NCI-H446 (cell line): ENCODE results near the gene FAM222B.
"Not testable (repeated sequence)": the region's sequence is repeated elsewhere in the genome, so short reads cannot be mapped to it uniquely, and the experiment has no call there.

Source experiments
- DNase-seq, 2 experiments: peaks; one replicate each; lab custom pipeline; 2025; lab: John Stamatoyannopoulos, UW

The FAM222B gene

DNA sequence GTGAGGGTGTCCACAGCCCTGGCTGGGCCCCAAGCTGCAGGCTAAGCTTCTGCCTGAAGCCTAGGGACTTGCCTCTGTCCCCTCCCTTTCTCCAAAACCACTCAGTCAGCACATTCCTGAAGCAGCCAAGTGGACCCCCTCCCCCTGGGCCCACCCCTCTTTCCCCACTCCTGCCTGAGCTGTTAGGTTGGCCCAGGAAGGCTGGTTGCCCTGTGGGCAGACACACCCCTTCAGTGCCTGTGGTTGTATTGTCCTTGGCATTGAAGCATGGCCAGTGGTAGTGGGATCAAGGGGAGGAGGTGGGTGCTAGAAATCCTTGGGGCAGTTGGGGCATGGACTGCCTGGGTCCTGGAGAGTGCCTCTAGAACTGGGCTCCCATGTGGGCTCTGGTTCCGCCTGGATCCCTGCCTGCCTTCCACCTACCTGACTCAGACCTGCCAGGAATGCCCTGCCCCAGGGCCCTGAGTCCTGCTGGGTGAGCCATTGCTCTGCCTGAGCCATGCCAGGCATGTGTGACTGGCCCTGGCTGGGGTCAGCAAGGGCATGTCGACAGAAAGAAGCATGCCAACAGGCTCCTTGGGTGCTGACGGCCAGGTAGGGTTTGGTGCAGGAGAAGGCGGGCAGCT, 96.7 kb downstream of the FAM222B start:
- DNase-seq: no peak

DNA sequence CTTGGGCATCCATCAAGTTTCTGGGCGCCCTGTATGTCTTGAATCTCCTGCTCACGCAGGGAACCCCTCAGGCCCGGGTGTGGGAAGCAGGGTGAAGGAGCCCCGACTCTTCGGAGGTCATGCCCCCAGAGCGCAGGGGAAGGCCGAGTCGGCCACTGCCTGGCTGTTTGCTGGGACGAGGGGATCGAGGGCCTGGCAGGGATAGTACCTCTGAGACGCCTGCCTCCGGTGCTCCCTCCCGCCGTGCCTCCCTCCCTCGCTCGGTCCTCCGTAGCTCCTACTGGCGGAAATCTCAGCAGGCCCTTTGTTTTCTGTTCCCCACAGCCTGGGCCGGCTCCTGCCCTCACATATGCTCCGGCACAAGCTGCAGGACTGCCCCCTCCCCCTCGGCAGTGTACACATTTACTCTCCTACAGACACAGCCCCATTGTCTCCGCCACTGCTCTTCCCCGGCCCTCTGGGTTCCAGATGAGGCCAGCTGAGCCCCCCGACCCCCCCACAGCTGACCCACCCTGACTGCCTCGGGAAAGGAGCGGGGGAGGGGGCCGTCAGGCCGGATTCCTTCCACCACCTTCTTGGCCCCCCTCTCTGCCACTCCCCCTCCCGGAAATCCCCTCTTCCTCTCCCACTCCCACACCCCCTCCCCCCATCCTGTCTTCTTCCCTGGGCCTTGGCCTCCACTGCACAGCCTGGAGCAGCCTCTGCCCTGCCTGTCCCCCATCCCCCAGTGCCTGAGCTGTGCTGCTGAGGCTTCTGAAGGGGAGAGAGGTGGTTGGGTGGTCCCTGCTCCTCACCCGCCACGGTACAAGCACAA, 97.4 kb downstream of the FAM222B start:
- DNase-seq: peak in 1 of 2 experiments; percentile 39

DNA sequence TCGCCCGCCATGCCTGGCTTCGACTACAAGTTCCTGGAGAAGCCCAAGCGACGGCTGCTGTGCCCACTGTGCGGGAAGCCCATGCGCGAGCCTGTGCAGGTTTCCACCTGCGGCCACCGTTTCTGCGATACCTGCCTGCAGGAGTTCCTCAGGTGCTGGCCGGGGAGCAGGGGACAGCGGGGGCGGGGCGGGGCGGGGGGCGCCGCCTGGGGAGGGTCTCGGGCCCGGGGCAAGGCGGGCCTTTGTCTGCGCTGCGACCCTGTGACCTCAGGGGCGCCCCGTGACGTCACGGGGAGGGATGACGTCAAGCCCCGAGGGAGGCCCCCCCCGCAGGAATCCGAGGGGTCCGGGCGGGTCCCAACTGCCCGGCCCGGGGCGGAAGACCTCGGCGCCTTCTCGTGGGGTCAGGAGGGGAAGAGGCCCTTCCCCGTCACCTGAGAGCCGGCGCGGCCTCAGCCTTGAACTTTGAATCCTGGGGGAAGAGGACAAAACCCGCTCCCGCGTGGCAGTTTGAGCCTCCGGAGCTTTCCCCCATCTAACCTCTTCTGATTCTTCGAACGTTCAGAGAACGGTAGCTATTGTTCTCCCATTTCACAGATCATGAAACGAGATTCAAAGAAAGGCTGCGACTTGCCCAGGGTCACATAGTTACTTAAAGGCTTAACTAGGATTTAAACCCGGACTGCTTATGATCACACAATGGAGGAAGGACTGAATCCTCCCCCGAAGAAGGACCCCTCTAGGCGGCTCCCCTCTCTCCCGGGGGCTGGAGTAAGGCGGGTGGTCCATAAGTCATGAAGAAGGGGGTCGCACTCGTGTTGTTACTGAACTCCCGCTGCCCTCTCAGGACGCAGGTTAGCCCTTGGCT, 98.3 kb downstream of the FAM222B start:
- DNase-seq: peak in 1 of 2 experiments; percentile 66

DNA sequence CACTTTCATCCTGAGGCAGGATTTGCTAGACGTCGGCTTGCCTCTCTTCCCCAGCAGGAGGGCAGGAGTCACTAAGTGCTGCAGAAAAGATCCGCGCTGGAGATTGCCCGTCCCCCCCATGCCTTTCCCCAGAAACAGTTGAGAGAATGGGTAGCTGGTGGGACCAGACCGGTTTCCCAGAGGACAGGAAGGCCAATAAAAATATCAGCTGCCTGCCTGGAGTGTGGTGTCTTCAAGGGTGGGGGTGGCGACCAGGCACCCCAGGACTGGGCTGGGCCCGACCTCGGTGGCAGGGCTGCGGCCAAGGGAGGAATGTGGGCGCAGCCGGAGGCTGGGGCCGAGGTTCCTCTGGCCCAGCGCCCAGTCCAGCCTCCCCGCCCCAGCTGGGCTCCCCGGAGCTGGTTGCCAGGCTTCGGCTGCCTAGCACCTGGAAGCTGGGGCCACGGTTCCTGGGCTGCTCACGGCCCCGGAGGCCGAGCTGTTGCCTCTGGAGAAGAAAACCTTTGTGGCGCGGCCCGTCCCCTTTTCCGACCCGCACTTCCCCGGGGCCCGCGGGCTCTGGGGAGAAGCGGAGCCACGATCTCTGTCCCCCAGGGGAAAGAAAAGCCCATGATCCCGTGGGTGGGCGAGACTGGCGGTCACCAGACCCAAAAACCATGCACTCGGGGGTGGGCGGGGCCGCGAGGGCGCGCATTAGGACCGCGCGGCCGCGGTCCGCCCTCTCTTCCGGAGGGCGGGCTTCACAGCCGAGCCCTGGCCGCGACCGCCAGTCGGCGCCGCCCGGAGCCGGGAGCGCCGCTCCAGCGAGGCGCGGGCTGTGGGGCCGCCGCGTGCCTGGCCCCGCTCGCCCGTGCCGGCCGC, 99.1 kb downstream of the FAM222B start, which contains the start of gene TRAF4:
Gene TRAF4 (plus strand): TSS at position 769 of the 861 bp plus-strand sequence. CDS start 102 bp downstream, outside the sequence.
- peak; percentile 69 to 87 for DNase-seq

DNA sequence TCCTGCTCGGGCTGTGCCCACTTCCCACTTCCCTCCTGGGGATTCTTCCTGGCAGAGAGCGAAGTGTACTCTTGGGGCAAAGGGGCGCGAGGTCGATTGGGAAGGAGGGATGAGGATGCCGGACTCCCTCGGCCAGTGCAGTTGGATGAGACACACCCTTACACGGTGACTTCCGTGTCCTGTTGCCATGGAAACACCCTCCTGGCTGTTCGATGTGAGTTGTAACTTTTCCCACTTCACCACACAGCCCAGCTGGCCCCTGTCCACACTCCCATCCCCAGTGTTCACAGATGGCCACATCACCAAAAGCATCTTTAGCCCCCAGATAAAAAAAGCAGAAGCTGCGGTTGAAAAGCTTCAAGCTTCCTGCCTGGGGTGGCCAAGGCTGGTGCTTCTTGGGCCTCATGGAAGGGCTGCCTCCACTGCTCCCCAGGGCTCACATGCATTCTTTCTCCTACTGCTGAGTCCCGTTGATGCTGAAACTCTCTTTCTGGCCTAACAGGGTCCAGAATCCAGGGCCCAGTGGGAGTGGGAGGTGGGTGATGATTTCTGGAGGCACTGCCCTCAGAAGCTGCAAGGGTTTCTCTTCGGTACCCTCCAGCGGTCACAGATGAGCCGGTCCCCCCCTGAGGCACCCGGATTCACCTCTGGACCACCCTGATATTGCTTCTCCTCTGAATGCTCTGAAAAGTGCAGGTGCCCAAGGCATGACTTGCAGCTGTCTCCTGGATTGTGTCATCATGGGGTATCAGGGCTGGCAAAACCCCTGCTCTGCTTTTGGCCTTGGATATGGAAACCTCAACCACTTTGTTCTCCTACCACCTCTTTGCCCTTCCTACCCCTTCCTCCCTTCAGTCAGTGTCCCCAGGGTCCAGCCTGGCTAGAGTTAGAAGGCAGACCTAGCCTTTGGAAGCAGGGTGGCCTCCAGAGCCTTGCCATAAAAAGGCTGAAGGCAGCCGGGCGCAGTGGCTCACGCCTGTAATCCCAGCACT, 100.9 kb downstream of the FAM222B start:
- DNase-seq: no peak

DNA sequence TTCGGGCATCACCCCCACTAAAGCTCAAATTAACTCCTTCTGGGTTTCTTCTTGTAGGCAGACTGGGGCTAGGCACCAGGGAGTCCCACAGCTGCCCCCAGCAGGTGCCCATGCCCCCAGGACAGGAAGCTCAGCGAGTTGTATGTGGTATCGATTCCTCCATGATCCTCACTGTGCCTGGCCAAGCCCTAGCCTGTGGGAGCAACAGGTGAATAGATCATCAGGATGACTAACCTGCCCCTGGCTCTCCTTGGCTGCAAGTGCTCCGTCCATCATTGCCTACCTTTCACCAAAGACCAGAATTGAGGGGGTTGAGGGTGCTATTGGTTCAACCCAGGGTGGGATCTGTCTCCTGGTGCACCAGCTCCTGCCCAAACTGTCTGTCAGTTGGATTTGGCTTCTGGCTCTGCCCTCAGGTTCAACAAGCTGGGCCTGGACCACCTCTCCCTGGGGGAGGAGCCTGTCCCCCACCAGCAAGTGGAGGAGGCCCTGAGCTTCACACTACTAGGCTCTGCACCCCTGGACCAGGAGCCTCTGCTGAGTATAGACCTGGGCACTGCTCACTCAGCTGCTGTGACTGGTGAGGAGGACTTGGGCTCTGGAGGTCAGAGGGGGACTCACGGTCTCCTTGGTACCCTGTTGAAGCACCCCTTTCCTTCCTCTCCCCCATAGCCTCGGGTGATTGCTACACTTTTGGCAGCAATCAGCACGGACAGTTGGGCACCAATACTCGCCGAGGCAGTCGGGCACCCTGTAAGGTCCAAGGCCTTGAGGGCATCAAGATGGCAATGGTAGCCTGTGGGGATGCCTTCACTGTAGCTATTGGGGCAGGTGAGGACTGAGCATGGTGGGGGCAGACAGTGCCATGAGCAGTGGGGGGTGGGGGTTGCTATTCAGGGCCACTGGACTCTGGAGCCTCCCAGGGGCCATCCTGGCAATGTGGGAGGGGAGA, 101.9 kb downstream of the FAM222B start:
- DNase-seq: no peak

DNA sequence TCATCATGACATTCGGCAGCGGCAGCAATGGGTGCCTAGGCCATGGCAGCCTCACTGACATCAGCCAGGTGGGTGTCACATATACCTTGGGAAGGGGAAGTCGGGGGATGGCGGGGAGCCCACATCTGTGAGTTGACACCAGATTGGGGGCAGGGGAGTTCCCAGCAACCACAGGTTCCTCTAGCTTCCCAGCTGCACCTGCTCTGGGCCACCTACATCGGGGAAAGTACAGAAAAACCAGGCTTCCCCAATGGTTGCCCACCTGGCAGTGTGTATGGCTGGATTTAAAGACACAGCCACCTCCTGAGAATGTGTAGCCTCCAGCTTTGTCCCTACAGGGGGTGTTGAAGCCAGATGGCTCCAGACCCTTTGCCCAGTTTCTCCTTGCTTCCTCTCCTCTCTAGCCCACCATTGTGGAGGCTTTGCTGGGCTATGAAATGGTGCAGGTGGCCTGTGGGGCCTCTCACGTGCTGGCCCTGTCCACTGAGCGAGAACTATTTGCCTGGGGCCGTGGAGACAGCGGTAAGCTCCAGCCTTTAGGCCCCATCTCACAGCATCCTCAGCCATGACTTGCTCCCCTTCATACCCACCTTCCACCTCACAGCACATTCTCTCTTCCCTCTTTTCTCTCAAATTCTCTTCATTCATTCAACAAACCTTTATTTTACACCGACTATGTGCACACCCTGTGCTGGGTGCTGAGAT, 103.8 kb downstream of the FAM222B start:
- DNase-seq: no peak

DNA sequence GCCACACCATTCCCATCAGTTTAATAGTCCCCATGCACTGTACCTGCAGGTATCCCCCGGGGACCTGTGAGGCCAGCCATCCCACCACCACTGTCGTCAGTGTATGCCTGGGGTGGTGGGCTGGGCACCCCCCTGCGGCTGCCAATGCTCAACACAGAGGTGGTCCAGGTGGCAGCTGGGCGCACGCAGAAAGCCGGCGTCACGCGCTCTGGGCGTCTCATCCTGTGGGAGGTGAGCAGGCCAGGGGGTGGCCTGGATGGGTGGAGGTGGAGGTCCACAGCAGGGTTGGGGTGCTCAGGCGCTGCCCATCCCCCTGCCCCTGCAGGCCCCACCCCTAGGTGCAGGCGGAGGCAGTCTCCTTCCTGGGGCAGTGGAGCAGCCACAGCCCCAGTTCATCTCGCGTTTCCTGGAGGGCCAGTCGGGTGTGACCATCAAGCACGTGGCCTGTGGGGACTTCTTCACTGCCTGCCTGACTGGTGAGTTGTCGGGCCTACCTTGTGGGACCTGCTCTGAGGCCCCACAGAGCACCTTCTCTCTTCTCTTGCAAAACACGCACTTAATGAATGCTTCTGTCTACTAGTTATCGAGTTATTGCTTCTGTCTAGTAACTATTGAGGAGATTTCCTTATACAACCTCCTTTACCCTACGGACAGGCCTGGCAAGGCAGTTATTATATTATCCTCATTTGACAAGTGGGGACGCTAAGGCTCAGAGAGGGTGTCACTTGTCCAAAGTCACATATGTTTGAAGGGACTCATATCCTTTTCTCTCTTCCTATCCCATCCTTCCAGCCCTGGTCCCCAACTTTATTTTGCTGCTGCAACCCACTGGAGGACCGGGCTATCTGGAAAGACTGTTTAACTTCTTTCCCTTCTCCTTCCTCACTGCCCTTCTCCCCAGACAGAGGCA, 104.6 kb downstream of the FAM222B start:
- DNase-seq: no peak

DNA sequence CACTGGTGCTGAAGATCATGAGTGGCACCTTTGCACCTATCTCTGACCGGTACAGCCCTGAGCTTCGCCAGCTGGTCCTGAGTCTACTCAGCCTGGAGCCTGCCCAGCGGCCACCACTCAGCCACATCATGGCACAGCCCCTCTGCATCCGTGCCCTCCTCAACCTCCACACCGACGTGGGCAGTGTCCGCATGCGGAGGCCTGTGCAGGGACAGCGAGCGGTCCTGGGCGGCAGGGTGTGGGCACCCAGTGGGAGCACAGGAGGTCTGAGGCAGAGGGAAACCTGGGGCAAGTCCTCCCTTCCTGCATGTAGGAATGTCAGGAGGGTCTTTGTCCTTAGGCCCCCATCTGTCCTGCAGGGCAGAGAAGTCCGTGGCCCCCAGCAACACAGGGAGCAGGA, 105.3 kb downstream of the FAM222B start:
- no peak for DNase-seq

DNA sequence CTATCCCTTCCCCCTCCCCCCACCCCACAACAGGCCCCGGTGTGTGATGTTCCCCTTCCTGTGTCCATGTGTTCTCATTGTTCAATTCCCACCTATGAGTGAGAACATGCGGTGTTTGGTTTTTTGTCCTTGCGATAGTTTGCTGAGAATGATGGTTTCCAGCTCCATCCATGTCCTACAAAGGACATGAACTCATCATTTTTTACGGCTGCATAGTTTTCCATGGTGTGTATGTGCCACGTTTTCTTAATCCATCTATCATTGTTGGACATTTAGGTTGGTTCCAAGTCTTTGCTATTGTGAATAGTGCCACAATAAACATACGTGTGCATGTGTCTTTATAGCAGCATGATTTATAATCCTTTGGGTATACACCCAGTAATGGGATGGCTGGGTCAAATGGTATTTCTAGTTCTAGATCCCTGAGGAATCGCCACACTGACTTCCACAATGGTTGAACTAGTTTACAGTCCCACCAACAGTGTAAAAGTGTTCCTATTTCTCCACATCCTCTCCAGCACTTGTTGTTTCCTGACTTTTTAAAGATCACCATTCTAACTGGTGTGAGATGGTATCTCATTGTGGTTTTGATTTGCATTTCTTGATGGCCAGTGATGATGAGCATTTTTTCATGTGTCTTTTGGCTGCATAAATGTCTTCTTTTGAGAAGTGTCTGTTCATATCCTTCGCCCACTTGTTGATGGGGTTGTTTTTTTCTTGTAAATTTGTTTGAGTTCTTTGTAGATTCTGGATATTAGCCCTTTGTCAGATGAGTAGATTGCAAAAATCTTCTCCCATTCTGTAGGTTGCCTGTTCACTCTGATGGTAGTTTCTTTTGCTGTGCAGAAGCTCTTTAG, 106.4 kb downstream of the FAM222B start:
- DNase-seq: not testable (repeated sequence)

DNA sequence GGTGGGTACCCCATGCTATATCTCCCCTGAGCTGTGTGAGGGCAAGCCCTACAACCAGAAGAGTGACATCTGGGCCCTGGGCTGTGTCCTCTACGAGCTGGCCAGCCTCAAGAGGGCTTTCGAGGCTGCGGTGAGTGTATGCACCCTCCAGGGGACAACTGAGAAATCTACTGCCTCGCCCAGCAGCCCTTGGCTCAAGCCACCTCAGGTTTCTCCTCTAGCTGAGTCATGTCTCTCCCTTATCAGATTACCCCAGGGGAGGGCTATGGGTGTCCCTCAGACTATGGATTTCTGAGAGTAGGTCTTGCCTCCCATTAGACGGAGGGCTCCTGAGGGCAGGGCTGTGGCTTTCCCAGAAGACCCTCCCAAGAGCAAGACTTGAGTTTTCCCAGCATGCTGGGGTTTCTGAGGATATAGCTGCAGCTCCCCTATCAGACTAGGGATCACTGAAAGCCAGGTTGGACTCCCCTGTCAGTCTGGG, 107.3 kb downstream of the FAM222B start:
- DNase-seq: no peak

DNA sequence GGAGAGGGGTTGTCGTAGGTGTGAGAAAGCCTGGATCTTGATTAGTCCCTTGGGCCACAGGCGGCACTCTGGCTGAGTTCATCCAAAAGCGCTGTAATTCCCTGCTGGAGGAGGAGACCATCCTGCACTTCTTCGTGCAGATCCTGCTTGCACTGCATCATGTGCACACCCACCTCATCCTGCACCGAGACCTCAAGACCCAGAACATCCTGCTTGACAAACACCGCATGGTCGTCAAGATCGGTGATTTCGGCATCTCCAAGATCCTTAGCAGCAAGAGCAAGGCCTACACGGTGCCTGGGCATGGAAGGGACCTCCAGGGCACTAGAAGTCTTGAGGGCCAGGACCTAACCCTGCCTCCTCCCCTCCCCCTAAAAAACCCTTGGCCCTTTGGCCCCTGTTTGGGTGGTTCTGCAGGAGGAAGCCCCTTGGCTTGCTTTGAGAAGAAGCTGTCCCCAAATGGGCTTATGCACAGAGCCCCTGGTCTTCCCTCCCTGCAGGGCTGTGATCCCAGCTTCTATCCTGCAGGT, 107.8 kb downstream of the FAM222B start:
- DNase-seq: no peak

DNA sequence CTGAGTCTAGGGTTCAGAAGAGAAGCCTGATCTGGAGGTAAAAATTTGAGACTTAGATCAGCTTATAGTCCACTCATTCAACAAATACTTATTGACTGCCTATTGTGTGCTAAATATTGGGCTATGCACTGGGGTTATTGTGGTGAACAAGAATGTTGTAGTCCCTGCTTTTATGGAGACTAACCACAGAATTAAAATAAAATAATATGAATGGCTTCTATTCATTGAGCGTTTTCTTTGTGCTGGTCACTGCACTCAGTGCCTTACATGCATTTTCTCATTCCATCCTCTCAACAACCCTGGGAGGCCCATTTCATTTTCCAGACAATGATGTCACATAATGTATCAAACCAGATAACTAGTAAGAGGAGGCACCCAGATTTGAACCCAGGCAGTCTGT, 109.2 kb downstream of the FAM222B start:
- no peak for DNase-seq

DNA sequence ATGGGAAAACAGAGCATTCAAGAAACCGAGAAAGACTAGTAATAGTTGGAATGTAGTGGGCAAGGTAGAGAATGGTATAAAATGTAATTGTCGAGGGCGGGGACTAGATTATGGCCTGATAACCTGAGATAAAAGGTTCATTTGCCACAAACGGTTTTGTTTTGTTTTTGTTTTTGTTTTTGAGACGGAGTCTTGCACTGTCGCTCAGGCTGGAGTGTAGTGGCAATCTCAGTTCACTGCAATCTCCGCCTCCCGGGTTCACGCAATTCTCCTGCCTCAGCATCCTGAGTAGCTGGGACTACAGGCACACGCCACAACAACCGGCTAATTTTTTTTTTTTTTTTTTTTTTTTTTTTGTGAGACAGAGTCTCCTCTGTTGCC, 112.7 kb downstream of the FAM222B start:
- no peak for DNase-seq

DNA sequence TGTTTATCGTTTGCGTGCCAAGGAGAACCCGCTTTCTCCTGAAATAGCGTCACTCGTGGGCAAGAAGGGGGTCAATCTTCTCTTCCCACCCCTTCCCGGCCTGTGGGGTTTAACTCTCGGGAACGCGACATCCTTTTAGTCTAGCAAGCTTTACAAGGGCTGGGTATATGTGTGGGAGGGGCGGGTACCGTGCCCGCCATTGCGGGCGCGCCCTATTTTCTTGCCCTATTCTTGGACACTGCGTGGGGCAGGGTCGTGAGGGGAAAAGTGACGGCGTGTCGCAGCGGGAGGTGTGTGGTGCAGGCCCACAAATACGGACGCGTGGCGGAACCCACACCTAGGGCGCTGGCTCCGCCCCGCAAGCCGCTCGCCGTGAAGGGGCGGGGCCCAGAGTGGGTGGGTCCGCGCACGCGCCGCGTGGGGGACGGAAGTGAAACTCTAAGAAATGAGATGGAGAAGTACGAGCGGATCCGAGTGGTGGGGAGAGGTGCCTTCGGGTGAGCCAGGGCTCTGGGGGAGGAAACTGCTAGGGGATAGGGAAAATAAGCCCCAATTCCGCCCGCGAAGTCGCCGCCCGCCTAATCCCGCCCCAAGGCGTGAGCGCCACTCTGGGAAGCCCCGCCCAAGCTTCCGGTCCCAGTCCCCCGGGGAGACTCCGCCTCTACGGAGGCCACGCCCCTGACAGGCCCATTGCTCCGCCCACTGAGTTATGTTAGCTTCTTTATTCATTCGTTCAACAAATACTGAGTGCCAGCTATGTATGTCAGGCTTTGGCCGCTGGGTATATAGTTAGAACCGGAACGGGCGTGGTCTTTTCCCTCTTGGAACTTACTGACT, 114.0 kb downstream of the FAM222B start, which contains the start of gene NEK8:
Gene NEK8 (plus strand): TSS at position 425 of the 837 bp plus-strand sequence. CDS start 26 bp downstream, at position 451.
- DNase-seq: peak; percentile 84 to 95
